ENCODE results near the gene ARHGAP26. TPM values are rescaled to one million over a fixed set of nuclear protein-coding genes. Genes with fewer than 3 reads are reported as not detected.

The ARHGAP26 gene
- total and polyA plus RNA-seq, 7 experiments from 2014 or later: 10.5 to 123 (median 22.7) TPM

- ChIA-PET POLR2A (interaction anchor here (1.4 kb wide), 1 partner anchor 11 kb away, joined by 3 read pairs; no protein-coding TSS in a partner anchor), CTCF (no interaction called here)
- no peaks in the 10 kb centered on the region for H3K9me3 ChIP-seq (ENCODE audit: control insufficient read depth in 2 of 3, low read length in 3 of 3)
- intact Hi-C loops (cut with micrococcal nuclease): no loop called here
- H3K27me3 Mint-ChIP-seq: no peaks in the 10 kb centered on the region
- no peak overlapping the region for H3K4me3 Mint-ChIP-seq
- no peak overlapping the region for H3K4me3 ChIP-seq (ENCODE audit: low read length)
- DNase-seq: no peak
- peaks cover 0 to 10% (median 1%) of the 10 kb centered on the region in 11 donors for H3K9me3 Mint-ChIP-seq
- H3K27ac Mint-ChIP-seq: no peak overlapping the region
- H3K36me3 ChIP-seq (ENCODE audit: control insufficient read depth in 2 of 3, insufficient read depth in 3 of 3, low read length in 3 of 3): no peaks in the 10 kb centered on the region
- H3K27me3 ChIP-seq (ENCODE audit: control insufficient read depth in 2 of 2, insufficient read depth in 2 of 2, low read length in 2 of 2): no peaks in the 10 kb centered on the region
- peaks cover 8 to 44% (median 12%) of the 10 kb centered on the region in 7 donors for H3K4me1 Mint-ChIP-seq
- peaks cover 4 to 15% of the 10 kb centered on the region in 2 donors for H3K4me1 ChIP-seq (ENCODE audit: control insufficient read depth in 2 of 2, insufficient read depth in 2 of 2, low read length in 2 of 2)
- H3K27ac ChIP-seq (ENCODE audit: low read depth, low read length): no peak overlapping the region
- peaks cover 6 to 51% (median 29%) of the 10 kb centered on the region in 5 donors for H3K36me3 Mint-ChIP-seq
- no peak for ATAC-seq
Measured at GRCh38 chr5:143013176-143013891, 243.2 kb downstream of the ARHGAP26 start.

- intact Hi-C loops (cut with micrococcal nuclease): no loop called here
- H3K4me3 Mint-ChIP-seq: no peak overlapping the region
Measured at GRCh38 chr5:143014017-143014651, 244.0 kb downstream of the ARHGAP26 start.

GRCh38 chr5:143016777-143017516 is 246.8 kb downstream of the ARHGAP26 start:
- POLR2A ChIA-PET: no interaction called here

More at GRCh38 chr5:143014017-143014651, 244.0 kb downstream of the ARHGAP26 start:
- Mint-ChIP-seq H3K27ac (no peak overlapping the region), H3K27me3 (no peaks in the 10 kb centered on the region), H3K36me3 (peaks cover 6 to 55% (median 34%) of the 10 kb centered on the region in 5 donors), H3K4me1 (peaks cover 0 to 38% (median 4%) of the 10 kb centered on the region in 7 donors), H3K9me3 (peaks cover 0 to 10% (median 1%) of the 10 kb centered on the region in 11 donors)
- Histone ChIP-seq H3K27ac (ENCODE audit: low read depth, low read length) (no peak overlapping the region), H3K9me3 (ENCODE audit: control insufficient read depth in 2 of 3, low read length in 3 of 3) (no peaks in the 10 kb centered on the region), H3K27me3 (ENCODE audit: control insufficient read depth in 2 of 2, insufficient read depth in 2 of 2, low read length in 2 of 2) (no peaks in the 10 kb centered on the region), H3K4me3 (ENCODE audit: low read length) (no peak overlapping the region), H3K36me3 (ENCODE audit: control insufficient read depth in 2 of 3, insufficient read depth in 3 of 3, low read length in 3 of 3) (no peaks in the 10 kb centered on the region), H3K4me1 (ENCODE audit: control insufficient read depth in 2 of 2, insufficient read depth in 2 of 2, low read length in 2 of 2) (peaks cover under 1 to 12% of the 10 kb centered on the region in 2 donors)
- ChIA-PET CTCF (no interaction called here), POLR2A (no interaction called here)
- ATAC-seq: no peak
- peak in 2 of 9 donors; percentile 9 to 38 for DNase-seq

GRCh38 chr5:143017541-143017940 is 247.4 kb downstream of the ARHGAP26 start:
- ATAC-seq: no peak

More at GRCh38 chr5:143016777-143017516, 246.8 kb downstream of the ARHGAP26 start:
- intact Hi-C loops (cut with micrococcal nuclease): no loop called here
- H3K4me3 Mint-ChIP-seq: no peak overlapping the region
- Histone ChIP-seq H3K36me3 (ENCODE audit: control insufficient read depth in 2 of 3, insufficient read depth in 3 of 3, low read length in 3 of 3) (no peaks in the 10 kb centered on the region), H3K27me3 (ENCODE audit: control insufficient read depth in 2 of 2, insufficient read depth in 2 of 2, low read length in 2 of 2) (no peaks in the 10 kb centered on the region), H3K27ac (ENCODE audit: low read depth, low read length) (no peak overlapping the region), H3K4me1 (ENCODE audit: control insufficient read depth in 2 of 2, insufficient read depth in 2 of 2, low read length in 2 of 2) (peaks cover 0 to 3% of the 10 kb centered on the region in 2 donors), H3K4me3 (ENCODE audit: low read length) (no peak overlapping the region), H3K9me3 (ENCODE audit: control insufficient read depth in 2 of 3, low read length in 3 of 3) (no peaks in the 10 kb centered on the region)
- CTCF ChIA-PET: interaction anchor here (0.6 kb wide), 2 partner anchors 65 to 848 kb away, joined by 4 to 5 read pairs; no protein-coding TSS in a partner anchor
- H3K36me3 Mint-ChIP-seq: peaks cover 6 to 58% (median 41%) of the 10 kb centered on the region in 5 donors
- H3K4me1 Mint-ChIP-seq: peaks cover 0 to 25% (median 0%) of the 10 kb centered on the region in 7 donors
- H3K27ac Mint-ChIP-seq: peak overlapping the region in 1 of 9 donors; percentile 37
- no peaks in the 10 kb centered on the region for H3K27me3 Mint-ChIP-seq
- H3K9me3 Mint-ChIP-seq: peaks cover 0 to 10% (median 0%) of the 10 kb centered on the region in 11 donors
- DNase-seq: peak in 1 of 9 donors; percentile 19
- ATAC-seq: peak; percentile 70

GRCh38 chr5:143017992-143018391 is 247.8 kb downstream of the ARHGAP26 start:
- H3K9me3 ChIP-seq (ENCODE audit: control insufficient read depth in 2 of 3, low read length in 3 of 3): no peaks in the 10 kb centered on the region
- H3K4me3 Mint-ChIP-seq: no peak overlapping the region
- H3K4me1 Mint-ChIP-seq: peaks cover 0 to 29% (median 3%) of the 10 kb centered on the region in 7 donors
- no peaks in the 10 kb centered on the region for H3K36me3 ChIP-seq (ENCODE audit: control insufficient read depth in 2 of 3, insufficient read depth in 3 of 3, low read length in 3 of 3)
- DNase-seq (no peak), ATAC-seq (no peak)
- H3K4me1 ChIP-seq (ENCODE audit: control insufficient read depth in 2 of 2, insufficient read depth in 2 of 2, low read length in 2 of 2): peaks cover 0 to 3% of the 10 kb centered on the region in 2 donors
- intact Hi-C loops (cut with micrococcal nuclease): no loop called here
- H3K36me3 Mint-ChIP-seq: peaks cover 6 to 58% (median 41%) of the 10 kb centered on the region in 5 donors
- POLR2A ChIA-PET: no interaction called here
- no peak overlapping the region for H3K27ac ChIP-seq (ENCODE audit: low read depth, low read length)
- peaks cover 0 to 10% (median 0%) of the 10 kb centered on the region in 11 donors for H3K9me3 Mint-ChIP-seq
- H3K27me3 Mint-ChIP-seq: no peaks in the 10 kb centered on the region
- no peaks in the 10 kb centered on the region for H3K27me3 ChIP-seq (ENCODE audit: control insufficient read depth in 2 of 2, insufficient read depth in 2 of 2, low read length in 2 of 2)
- H3K4me3 ChIP-seq (ENCODE audit: low read length): no peak overlapping the region
- CTCF ChIA-PET: no interaction called here
- peak overlapping the region in 1 of 9 donors; percentile 29 for H3K27ac Mint-ChIP-seq

More at GRCh38 chr5:143017541-143017940, 247.4 kb downstream of the ARHGAP26 start:
- H3K4me3 ChIP-seq (ENCODE audit: low read length): no peak overlapping the region
- peaks cover 0 to 3% of the 10 kb centered on the region in 2 donors for H3K4me1 ChIP-seq (ENCODE audit: control insufficient read depth in 2 of 2, insufficient read depth in 2 of 2, low read length in 2 of 2)
- Mint-ChIP-seq H3K4me3 (no peak overlapping the region), H3K9me3 (peaks cover 0 to 10% (median 0%) of the 10 kb centered on the region in 11 donors), H3K27me3 (no peaks in the 10 kb centered on the region), H3K36me3 (peaks cover 6 to 58% (median 41%) of the 10 kb centered on the region in 5 donors), H3K27ac (peak overlapping the region in 1 of 9 donors; percentile 29), H3K4me1 (peaks cover 0 to 25% (median 0%) of the 10 kb centered on the region in 7 donors)
- no peak for DNase-seq
- ChIA-PET POLR2A (no interaction called here), CTCF (no interaction called here)
- intact Hi-C loops (cut with micrococcal nuclease): no loop called here
- no peaks in the 10 kb centered on the region for H3K36me3 ChIP-seq (ENCODE audit: control insufficient read depth in 2 of 3, insufficient read depth in 3 of 3, low read length in 3 of 3)
- H3K27me3 ChIP-seq (ENCODE audit: control insufficient read depth in 2 of 2, insufficient read depth in 2 of 2, low read length in 2 of 2): no peaks in the 10 kb centered on the region
- H3K27ac ChIP-seq (ENCODE audit: low read depth, low read length): no peak overlapping the region
- no peaks in the 10 kb centered on the region for H3K9me3 ChIP-seq (ENCODE audit: control insufficient read depth in 2 of 3, low read length in 3 of 3)

GRCh38 chr5:143019157-143019556 is 249.0 kb downstream of the ARHGAP26 start:
- H3K27ac ChIP-seq (ENCODE audit: low read depth, low read length): no peak overlapping the region
- CTCF ChIA-PET: no interaction called here

More at GRCh38 chr5:143019157-143019556, 249.0 kb downstream of the ARHGAP26 start:
- H3K9me3 ChIP-seq (ENCODE audit: control insufficient read depth in 2 of 3, low read length in 3 of 3): no peaks in the 10 kb centered on the region
- H3K36me3 Mint-ChIP-seq: peaks cover 4 to 52% (median 41%) of the 10 kb centered on the region in 5 donors
- H3K36me3 ChIP-seq (ENCODE audit: control insufficient read depth in 2 of 3, insufficient read depth in 3 of 3, low read length in 3 of 3): no peaks in the 10 kb centered on the region
- H3K4me1 Mint-ChIP-seq: peaks cover 4 to 40% (median 15%) of the 10 kb centered on the region in 7 donors
- DNase-seq (no peak), ATAC-seq (no peak)
- no peaks in the 10 kb centered on the region for H3K27me3 Mint-ChIP-seq
- POLR2A ChIA-PET: no interaction called here
- H3K4me1 ChIP-seq (ENCODE audit: control insufficient read depth in 2 of 2, insufficient read depth in 2 of 2, low read length in 2 of 2): peaks cover 0 to 11% of the 10 kb centered on the region in 2 donors
- intact Hi-C loops (cut with micrococcal nuclease): no loop called here
- H3K9me3 Mint-ChIP-seq: peaks cover 0 to 10% (median 0%) of the 10 kb centered on the region in 11 donors
- no peaks in the 10 kb centered on the region for H3K27me3 ChIP-seq (ENCODE audit: control insufficient read depth in 2 of 2, insufficient read depth in 2 of 2, low read length in 2 of 2)
- peak overlapping the region in 1 of 9 donors; percentile 62 for H3K27ac Mint-ChIP-seq
- no peak overlapping the region for H3K4me3 Mint-ChIP-seq
- no peak overlapping the region for H3K4me3 ChIP-seq (ENCODE audit: low read length)

Measured in naive thymus-derived CD4-positive, alpha-beta T cell (primary cell).